ENCODE measurements around the gene RXRA. TPM values are rescaled to one million over a fixed set of nuclear protein-coding genes. Genes with fewer than 3 reads are reported as not detected.

The RXRA gene
- total and polyA plus RNA-seq, 10 donors: 10.9 to 116 (median 81.0) TPM

- DNase-seq: no peak
- H3K9me3 ChIP-seq: peaks cover 0 to 12% (median 9%) of the 10 kb centered on the region in 8 donors
- peaks cover 47 to 100% (median 81%) of the 10 kb centered on the region in 6 donors for H3K4me1 ChIP-seq
- 92 to 98% (median 94%) methylated on average over 11 to 19 of the region's 19 CpGs for WGBS, 5 donors
- peak overlapping the region in 3 of 8 donors; percentile 93 to 98 (median 94) for H3K27ac ChIP-seq
- H3K4me3 ChIP-seq: no peak overlapping the region
- peaks cover 0 to 31% (median 0%) of the 10 kb centered on the region in 6 donors for H3K36me3 ChIP-seq
- no peak for TF ChIP-seq POLR2AphosphoS5 (IDR thresholded peaks at IDR 0.05)
- no peak for TF ChIP-seq CTCF (IDR thresholded peaks at IDR 0.05 in 8 of 11, conservative IDR thresholded peaks at IDR 0.05 in 3 of 11)
- TF ChIP-seq POLR2A (IDR thresholded peaks at IDR 0.05): no peak
- intact Hi-C loops (cut with DNase I; ENCODE audit: low total_unique reads): no loop called here
- H3K27me3 ChIP-seq (replicated peaks in 1 of 7): no peaks in the 10 kb centered on the region
Measured at GRCh38 chr9:134401391-134401790, 75.1 kb downstream of the RXRA start.

GRCh38 chr9:134402182-134402581, 75.9 kb downstream of the RXRA start:
- Histone ChIP-seq H3K36me3 (peaks cover 0 to 31% (median 0%) of the 10 kb centered on the region in 6 donors), H3K27me3 (replicated peaks in 1 of 7) (no peaks in the 10 kb centered on the region), H3K9me3 (peaks cover 0 to 12% (median 9%) of the 10 kb centered on the region in 8 donors), H3K4me1 (peaks cover 47 to 100% (median 81%) of the 10 kb centered on the region in 6 donors), H3K27ac (peak overlapping the region in 6 of 8 donors; percentile 51 to 98 (median 92)), H3K4me3 (no peak overlapping the region)
- TF ChIP-seq POLR2AphosphoS5 (IDR thresholded peaks at IDR 0.05): peak in 1 of 3 donors; percentile 54
- TF ChIP-seq CTCF (IDR thresholded peaks at IDR 0.05 in 8 of 11, conservative IDR thresholded peaks at IDR 0.05 in 3 of 11): no peak
- DNase-seq: no peak
- 87 to 100% (median 92%) methylated on average over 2 to 12 of the region's 12 CpGs for WGBS, 5 donors
- intact Hi-C loops (cut with DNase I; ENCODE audit: low total_unique reads): no loop called here

- DNase-seq: no peak
- Histone ChIP-seq H3K4me3 (peak overlapping the region in 1 of 8 donors; percentile 61), H3K36me3 (peaks cover 0 to 36% (median 0%) of the 10 kb centered on the region in 6 donors), H3K9me3 (peaks cover 0 to 12% (median 9%) of the 10 kb centered on the region in 8 donors), H3K27me3 (replicated peaks in 1 of 7) (no peaks in the 10 kb centered on the region), H3K4me1 (peaks cover 53 to 100% (median 82%) of the 10 kb centered on the region in 6 donors), H3K27ac (peak overlapping the region; percentile 57 to 98 (median 92))
- no peak for TF ChIP-seq POLR2A (IDR thresholded peaks at IDR 0.05)
- TF ChIP-seq POLR2AphosphoS5 (IDR thresholded peaks at IDR 0.05): peak in 1 of 3 donors; percentile 0
- intact Hi-C loops (cut with DNase I; ENCODE audit: low total_unique reads): no loop called here
- WGBS, 5 donors: 52 to 68% (median 55%) methylated on average over 11 of the region's 11 CpGs
Measured at GRCh38 chr9:134403292-134403681, 77.0 kb downstream of the RXRA start.

- Histone ChIP-seq H3K4me3 (peak overlapping the region in 1 of 8 donors; percentile 61), H3K27ac (peak overlapping the region; percentile 57 to 98 (median 92)), H3K36me3 (peaks cover 0 to 41% (median under 1%) of the 10 kb centered on the region in 6 donors), H3K27me3 (replicated peaks in 1 of 7) (no peaks in the 10 kb centered on the region), H3K9me3 (peaks cover 0 to 9% (median 8%) of the 10 kb centered on the region in 8 donors), H3K4me1 (peaks cover 57 to 100% (median 82%) of the 10 kb centered on the region in 6 donors)
- TF ChIP-seq POLR2A (IDR thresholded peaks at IDR 0.05) (no peak), POLR2AphosphoS5 (IDR thresholded peaks at IDR 0.05) (peak; percentile 33 to 61 (median 43))
- WGBS, 5 donors: 0 to 35% (median 13%) methylated on average over 14 to 17 of the region's 17 CpGs
- DNase-seq: peak; percentile 91
- intact Hi-C loops (cut with DNase I; ENCODE audit: low total_unique reads): no loop called here
Measured at GRCh38 chr9:134403682-134404301, 77.5 kb downstream of the RXRA start.

Data from spleen (tissue), 11 donors.